Measurements from ENCODE around the gene SMAGP.
"Not testable (repeated sequence)": the region's sequence is repeated elsewhere in the genome, so short reads cannot be mapped to it uniquely, and the experiment has no call there.

Gene SMAGP

DNA sequence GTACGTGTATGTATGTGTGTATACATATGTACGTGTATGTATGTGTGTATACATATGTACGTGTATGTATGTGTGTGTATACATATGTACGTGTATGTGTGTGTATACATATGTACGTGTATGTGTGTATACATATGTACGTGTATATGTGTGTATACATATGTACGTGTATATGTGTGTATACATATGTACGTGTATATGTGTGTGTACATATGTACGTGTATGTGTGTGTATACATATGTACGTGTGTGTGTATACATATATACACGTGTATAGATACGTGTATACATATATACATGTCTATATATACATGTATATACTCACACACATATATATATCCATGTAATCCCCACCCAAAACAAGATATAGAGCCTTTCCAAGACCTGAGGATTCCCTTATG is 50.4 kb downstream of the SMAGP start:
- not testable (repeated sequence) for DNase-seq

DNA sequence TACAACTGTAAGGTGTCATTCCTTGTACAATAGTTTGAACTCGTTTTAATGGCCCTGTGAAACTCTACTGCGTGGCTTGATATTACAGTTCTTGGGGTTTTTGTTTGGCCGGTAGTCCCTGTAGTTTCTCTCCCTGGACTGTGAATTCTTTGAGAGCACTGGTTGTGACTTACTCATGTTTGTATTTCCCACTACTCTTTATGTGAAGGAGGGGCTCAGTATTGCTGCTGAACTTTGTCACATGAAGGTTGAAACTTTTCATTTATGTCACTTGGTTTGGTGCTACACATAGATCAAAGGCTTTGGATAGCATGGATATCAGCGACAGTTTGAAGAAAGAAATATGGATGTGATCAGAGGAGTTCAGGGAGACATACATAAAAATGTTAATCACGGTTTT is 50.9 kb downstream of the SMAGP start:
- no peak for DNase-seq

DNA sequence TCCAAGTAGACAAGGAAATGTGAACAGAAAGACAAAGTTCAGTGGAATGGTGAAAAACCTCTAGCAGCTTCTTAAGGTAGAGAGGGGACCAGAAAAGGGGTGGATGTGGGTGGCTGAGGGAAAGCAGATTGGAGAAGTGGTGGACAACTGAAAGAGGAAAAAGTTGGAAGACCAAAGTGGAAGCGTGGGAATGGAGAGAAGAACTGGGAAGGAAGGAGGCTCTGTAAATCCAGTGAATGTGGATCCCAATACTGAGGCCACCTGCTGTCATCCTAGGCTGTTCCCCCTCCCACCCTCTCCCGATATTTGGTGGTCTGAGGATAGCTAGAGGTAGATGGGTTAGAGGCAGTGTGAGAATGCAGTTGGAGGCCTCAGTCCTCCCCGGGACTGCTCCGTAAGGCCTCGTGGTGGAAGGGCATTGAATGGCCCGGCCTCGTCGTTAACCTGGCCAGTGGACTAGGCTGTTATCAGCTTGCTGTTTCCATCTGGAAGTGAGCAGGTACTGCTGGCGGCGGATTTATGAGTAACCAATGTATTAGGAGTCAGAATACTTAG is 51.5 kb downstream of the SMAGP start:
- DNase-seq, result peak; percentile 64

DNA sequence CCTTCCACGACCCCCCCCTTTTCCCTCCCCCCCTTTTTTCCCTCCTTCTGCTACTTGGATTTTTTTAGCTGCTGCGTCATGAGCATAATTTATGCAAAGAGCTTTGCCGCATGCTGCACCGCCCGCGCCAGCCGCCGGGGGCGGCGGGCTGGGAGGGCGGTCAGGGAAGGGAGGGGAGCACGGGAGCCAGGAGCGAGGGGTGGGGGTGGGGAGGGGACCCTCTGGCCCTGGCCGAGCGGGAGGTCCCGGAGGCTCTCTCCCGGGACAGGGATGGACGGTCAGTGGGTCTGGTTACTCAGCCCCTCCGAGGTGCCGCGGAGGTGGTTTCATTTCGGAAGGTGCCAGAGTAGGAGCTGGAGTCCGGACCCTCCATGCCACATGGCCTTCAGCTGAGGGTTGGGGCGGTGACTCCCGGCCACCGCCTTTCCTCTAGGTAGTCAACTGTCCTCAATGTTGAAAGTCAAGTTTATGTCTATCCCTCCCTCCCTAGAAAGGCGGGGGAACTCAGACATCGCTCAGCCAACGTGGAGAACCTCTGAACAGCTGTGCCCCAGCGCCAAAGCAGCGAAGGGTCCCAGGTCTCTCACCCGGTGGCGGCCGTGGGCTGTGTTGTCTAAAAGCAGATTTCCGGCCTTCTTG is 52.1 kb downstream of the SMAGP start, which contains the start of gene POU6F1:
TSS of gene POU6F1 (minus strand) at position 95 of the 639 bp plus-strand sequence. CDS start 11,226 bp downstream, outside the sequence.
- peak; percentile 89 for DNase-seq

DNA sequence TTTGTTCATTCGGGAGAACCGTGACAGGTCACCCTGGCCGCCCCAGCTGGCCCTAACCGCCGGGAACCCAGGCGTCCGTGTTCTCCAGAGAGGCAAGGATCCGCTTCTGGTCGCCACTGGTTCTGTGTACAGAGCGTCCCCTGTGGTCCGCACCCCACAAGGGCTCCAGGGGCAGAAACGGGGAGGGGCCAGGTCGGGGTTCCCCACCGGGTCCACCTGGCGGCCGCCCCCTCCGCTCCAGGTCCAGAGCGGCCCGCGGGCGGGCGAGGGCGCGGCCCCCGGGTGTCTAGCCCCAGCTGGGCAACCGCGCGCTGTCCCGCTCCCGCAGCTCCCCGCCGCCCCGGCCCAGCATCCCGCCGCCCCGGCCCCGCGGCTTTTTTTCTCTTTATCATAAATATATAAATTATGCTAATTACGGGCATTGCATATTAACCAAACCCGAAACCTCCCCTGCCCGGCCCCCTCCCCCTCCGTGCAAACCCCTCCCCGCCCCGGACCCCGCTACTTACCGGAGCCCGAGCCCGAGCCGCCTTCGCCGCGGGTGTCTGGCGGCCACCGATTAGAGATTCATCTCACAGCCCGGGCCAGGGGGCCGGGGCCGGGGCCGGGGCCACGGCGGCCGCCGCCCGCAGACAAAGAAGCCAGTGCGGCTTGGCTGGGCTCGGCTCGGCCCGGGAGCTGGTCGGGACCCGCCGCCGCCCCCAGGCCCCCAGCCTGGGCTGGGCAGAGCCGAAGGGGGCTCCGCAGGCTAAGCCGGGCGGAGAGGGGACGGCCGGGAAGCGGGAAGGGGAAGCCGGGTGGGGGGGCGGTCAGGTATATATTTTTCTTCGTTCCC is 52.9 kb downstream of the SMAGP start:
- peak; percentile 76 for DNase-seq

DNA sequence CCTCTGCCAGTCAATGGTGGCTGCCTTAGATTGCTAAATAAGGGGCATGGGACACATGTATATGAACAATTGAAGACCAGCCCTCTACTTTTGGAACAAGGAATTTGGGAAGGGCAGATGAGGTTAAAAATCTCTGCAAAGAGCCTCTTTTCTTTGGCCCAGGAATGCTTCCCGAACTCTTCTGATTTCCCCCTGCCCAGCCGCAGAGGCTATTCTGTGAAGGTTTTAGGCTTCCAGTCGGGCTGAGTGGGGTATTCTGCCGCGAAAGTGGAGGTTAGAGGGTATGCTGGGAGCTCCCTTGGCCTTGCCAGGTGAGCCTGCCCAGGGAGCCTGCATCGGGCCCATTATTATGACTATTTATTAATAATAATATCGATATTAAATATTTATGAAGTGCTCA is 53.6 kb downstream of the SMAGP start:
- DNase-seq, result no peak

DNA sequence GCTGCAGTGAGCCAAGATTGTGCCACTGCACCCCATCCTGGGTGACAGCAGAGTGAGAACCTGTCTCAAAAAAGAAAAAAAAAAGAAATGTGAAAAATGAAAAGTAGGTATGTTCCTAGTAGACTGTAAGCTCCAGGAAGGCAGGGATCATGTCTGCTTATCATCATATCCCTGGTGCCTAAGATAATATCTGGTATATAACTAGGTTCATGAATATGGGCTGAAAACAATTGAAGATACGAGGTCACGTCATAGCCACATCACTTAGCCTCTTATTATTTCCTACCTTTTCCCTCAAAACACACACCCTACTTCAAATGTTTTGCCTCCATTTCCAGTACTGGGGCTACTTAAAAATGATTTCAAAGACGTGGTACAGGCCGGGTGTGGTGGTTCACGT is 55.3 kb downstream of the SMAGP start:
- DNase-seq, result no peak

DNA sequence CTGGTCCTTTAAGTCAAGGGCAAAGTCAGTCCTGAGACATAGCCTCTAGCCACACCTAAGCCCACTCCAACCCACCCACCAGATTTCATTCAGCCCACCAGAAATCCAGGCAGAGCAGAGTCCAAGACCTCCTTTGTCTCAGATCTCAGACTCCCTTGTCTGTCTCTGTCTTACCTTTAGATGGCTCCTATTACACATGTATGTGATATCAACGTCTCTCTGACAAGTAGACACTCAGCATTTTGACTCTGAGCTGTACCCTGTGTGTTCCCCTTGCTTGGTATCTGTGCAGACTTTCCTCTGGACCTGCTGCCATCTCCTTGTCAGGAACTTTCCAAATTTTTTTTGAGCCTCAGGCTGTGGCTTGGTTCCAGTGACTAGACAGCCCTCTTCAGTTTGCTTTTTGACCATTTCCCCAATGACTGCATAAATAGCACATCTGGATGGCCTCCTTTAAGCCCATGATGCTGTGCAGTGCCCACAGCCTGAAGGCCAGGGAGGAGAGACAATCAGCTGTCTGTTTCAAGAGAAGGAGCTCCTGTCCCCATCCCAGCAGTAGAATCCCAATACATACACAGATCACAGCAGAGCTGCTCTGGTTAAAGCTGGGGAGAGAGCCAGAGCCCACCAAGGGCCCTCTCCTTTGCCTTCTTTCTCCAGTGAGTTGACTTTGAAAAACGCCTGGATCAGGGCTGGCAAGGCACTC is 59.4 kb downstream of the SMAGP start:
- DNase-seq, result no peak

DNA sequence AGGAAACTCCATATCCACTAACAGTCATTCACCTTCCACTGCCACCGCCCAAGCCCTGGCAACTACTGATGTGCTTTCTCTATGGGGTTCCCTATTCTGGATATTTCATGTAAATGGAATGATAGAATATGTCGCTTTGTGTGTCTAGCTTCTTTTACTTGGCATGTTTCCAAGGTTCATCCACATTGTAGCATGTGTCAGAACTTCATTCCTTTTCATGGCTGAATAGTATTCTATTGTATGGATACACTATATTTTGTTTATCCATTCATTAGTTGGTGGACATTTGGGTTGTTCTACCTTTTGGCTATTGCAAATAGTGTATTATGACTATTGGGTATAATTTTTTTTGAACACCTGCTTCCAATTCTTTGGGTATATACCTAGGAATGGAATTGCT is 61.0 kb downstream of the SMAGP start:
- DNase-seq, result no peak

DNA sequence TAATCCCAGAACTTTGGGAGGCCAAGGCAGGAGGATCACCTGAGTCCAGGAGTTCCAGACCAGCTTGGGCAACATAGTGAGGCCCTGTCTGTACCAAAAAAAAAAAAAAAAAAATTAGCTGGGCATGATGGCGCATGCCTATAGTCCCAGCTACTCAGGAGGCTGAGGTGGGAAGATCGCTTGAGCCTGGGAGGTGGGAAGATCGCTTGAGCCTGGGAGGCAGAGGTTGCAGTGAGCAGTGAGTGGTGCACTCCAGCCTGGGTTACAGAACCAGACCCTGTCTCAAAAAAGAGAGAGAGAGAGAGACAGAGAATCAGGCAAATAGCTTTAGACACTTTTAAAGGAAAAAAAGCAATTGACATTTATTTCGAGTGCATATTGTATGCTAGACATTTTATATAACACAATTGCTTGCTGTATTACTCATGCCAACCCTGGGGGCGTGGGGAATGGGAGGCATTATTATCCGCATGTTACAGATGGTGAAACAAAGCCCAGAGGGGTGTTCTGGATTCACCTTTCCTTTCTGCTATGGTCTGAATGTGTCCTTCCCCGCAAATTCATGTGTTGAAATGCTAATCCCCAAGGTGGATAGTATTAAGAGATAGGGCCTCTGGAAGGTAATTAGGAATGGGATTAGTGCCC is 62.1 kb downstream of the SMAGP start:
- DNase-seq, result no peak

DNA sequence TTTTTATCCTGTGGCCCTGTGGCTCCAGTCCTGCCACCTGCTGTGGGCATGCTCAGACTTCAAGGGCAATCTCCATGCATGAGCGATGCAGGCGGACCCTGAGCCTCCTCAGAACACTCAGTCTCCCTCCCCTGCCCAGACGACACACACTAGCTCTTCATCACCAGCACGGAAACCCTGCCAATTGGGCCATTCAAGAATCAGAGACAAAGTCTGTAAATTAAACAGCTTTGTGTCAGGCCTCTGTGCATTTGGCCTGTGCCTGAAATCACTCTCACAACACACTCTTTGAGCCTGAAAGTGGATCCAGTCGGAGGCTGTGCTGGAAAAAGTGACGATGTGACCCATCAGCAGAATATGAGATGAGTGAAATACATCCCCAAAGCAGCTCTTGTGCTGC is 64.9 kb downstream of the SMAGP start:
- no peak for DNase-seq

DNA sequence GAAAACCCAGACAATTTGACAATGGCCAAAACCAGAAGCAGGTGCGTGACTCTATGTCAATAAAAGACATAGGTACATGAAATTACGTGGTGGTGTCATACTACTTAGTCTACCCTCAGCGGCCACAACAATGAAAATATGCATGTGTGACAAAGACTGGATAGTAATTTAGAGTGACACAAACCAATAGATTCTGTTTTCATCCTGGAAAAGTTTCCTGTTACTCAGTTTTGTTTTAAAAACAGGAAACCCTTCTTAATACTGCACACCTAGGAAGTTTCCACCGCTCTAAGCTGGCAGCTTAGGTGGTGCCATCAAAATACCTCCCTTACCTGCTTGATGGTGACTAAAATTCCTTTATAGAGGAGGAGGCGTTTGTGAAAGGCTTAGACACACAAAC is 67.5 kb downstream of the SMAGP start:
- no peak for DNase-seq

DNA sequence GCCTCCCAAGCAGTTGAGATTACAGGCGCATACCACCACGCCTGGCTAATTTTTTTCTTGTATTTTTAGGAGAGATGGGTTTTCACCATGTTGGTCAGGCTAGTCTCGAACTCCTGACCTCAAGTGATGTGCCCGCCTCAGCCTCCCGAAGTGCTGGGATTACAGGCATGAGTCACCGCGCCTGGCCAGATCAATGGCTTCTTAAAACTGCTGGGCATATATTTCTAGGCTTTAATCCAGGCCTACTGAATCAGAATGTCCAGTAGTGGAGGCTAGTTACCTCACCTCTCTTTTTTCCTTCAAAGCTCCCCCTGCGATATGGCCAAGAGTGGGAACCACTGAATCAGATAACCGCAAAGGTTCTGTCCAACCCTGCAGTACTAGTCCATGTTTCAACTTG is 69.4 kb downstream of the SMAGP start:
- no peak for DNase-seq

DNA sequence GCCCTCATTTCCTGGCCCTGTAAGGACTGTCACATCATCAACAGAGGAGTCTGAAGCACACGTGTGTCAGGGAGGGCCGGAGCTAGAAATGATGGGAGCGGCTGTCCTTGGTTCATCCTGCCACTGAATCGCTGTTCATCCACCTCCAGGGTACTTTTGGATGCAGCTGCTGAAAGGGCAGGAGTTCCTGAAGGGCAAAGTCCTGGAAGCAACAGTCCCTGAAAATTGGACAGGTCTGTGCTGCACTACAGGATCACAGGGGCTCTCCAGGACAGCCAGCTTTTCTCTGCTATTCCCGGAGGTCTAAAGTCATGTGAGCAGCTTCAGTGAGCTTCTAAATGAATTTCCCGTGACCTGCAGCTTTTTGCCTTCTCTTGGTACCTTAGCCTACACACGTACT is 70.1 kb downstream of the SMAGP start:
- DNase-seq, result no peak

DNA sequence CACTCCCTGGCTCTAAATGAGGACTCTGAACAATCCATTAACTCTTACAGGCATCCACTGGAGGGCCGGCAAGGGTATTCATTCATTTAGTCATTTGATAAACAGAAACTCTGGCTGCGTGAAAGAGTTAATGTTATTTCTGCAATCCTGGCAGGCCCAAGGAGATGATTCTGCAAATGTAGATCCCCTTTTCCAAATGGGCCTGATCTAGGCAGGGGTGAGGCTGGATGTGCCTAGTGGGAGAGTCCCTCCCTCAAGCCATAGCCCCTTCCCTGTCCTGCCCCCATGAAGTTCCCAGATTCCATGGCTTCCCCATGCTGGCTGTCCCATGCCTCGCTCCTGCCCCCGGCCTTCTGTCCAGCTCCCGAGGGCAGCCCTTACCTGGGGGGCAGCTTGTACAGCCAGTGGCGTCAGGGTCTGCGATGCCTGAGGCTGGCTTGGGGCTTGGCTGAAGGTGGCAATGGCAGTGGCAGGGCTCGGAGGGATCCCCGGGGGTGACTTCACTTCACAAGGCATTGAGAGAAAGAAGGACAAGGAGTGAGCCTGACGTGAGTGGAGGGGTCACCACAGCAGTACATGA is 70.8 kb downstream of the SMAGP start:
- DNase-seq, result no peak

DNA sequence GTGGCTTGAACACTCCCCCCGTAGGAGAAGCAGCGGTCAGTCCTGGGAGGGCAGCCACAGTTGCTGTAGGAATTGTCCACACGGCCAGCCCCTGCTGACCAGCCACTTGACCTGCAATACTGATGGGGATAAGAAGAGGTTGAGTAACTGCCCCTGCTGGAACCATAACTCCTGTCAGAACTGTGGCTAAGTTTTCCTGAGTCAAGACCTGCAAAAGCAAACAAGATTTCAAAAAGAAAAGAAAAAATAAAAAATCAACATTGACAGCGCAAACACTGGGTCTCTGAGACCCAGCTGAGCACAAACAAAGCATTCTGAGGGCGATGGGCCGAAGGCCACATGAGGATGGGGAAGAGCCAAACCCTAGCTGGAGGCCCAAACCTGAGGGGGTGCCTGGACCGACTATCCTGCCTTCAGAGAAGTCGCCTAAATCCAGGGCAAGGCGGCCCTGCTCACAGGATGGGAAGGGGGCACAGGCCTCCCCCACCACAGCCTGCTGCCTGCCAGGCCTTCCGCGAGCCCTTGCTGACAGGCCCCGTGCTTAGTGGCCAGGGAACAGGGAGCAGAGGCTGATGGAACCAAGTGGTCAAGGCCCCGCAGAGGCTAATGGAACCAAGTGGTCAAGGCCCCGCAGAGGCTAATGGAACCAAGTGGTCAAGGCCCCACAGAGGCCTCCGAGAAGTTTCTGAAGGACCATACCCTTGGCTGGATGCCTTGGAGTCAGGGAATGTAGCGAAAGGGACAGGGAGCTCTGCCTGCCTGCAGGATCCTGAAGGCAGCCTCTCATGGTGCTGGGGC is 71.4 kb downstream of the SMAGP start:
- no peak for DNase-seq

DNA sequence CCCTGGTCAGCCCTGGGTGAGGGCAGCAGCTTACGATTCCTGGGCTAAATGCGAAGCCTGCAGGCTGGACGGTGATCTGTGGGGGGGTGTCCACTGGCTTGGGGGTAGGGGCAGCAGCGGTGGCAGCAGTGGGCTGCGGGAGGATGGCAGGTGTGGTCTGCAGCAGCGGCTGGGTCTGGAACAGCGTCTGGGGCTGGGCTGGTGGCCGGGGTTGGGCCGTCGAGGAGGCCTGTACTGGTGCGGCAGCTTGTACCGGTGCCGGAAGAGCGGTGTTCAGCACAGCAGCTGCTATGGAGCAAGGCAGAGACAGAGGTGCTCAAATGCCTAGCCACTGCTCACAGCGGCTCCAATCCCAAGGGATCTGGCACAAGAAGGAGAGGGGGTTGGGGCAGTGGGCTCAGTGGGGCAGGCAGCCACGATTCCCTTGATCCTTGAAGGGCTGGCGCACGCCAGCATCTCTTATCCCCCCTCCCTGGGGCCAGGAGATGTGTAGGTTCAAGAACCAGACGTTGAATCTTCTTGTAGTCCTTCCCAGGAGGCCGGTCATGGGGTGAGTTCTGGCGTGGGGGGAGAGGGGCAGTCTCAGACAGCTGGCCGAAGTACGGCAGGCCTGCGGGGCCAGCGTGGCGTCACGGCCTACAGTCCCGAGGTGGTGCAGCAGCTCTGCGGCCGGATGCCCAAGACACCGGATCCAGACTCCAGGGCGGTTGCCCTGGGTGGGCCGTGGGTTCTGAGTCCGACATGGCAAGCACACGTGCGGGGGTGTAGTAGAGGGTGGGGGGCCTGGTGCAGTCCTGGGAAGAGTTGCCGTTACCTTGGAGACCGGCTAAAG is 72.3 kb downstream of the SMAGP start:
- DNase-seq, result no peak

DNA sequence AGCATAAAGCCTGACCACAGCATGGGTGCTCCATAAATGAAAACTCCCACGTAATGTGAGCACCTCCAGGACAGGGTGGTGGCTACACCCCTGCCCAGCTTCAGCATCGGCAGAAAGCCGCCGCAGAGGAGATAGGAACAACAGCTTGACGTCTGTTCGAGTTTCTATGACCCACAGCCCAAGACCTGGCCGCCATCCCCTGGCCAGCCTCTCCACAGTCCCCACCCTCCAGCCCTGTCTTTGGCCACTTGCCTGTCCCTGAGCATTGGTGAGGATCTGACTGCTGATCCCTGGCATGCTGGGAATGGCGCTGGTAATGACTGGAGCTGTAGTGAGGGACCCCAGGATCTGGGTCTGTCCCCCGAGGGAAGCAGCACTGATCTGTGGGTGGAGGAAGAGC is 73.7 kb downstream of the SMAGP start:
- DNase-seq, result no peak

DNA sequence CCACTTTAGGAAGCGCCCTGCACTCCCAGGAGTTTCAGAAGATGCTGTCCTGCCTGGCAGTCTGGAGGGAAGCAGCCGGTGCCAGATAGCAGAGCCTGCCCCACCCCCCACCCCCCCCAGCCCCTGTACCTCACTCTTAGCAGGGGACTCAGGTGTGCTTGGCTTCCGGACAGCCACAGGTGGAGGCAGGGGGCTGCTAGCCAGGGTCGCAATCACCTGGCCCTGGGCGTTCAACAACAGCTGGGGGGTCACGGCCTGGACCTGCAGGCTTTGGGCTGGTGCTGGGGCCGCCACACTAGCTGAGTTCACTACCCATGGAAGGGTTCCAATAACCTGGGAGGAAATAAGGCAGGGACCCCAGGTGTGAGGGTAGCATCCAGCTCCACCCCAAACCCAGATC is 74.4 kb downstream of the SMAGP start:
- DNase-seq, result no peak

Data from activated CD8-positive, alpha-beta memory T cell treated with anti-CD3 and anti-CD28 coated beads for 24 hours (primary cell).